ENCODE results near the gene APBB2.

Gene APBB2

DNA sequence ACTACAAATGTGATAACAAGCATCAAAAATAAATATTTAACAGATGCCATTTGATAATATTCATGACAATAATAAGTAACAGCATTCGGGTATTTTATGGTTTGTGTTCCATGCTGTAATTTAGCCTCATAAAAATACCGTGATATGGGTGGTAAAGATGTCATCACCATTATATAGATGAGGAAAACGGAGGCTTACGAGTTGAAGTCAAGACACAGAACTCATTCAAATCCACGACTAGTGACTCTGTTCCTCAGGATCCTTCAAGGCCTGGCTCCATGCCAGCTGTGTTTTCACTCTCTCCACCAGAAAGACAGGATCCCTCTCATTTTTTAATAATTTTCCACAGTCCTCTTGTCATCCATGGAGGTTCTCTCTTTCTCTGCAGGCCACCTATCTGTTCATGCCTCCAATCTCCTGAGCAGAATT is 94.5 kb downstream of the APBB2 start:
- TF ChIP-seq, protein P1, sequence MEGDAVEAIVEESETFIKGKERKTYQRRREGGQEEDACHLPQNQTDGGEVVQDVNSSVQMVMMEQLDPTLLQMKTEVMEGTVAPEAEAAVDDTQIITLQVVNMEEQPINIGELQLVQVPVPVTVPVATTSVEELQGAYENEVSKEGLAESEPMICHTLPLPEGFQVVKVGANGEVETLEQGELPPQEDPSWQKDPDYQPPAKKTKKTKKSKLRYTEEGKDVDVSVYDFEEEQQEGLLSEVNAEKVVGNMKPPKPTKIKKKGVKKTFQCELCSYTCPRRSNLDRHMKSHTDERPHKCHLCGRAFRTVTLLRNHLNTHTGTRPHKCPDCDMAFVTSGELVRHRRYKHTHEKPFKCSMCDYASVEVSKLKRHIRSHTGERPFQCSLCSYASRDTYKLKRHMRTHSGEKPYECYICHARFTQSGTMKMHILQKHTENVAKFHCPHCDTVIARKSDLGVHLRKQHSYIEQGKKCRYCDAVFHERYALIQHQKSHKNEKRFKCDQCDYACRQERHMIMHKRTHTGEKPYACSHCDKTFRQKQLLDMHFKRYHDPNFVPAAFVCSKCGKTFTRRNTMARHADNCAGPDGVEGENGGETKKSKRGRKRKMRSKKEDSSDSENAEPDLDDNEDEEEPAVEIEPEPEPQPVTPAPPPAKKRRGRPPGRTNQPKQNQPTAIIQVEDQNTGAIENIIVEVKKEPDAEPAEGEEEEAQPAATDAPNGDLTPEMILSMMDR (IDR thresholded peaks at IDR 0.05; ENCODE audit: low read depth, low read length): no peak

GRCh38 chr4:41111791-41112190 is 102.6 kb downstream of the APBB2 start:
- H3K4me3 ChIP-seq (ENCODE audit: low read depth, low read length): no peak overlapping the region
- TF ChIP-seq, protein P1 (IDR thresholded peaks at IDR 0.05; ENCODE audit: low read depth, low read length): no peak

More for the DNA sequence above, 94.5 kb downstream of the APBB2 start:
- H3K4me3 ChIP-seq (ENCODE audit: low read depth, low read length): no peak overlapping the region

DNA sequence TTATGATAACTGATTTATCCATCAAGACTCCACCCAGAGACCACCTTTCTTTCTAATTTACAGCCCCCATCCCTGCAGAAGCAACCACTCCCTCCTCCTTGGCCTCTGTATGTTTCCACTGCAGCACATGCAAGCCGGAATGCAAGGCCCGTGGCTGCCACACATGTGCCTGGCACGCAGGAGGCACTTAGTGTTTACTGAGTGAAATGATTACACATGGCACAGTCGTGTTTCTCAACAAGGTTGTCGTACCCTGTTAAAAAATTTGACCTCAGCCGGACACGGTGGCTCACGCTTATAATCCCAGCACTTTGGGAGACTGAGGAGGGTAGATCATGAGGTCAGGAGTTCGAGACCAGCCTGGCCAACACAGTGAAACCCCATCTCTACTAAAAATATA is 104.3 kb downstream of the APBB2 start:
- TF ChIP-seq, protein P1 (IDR thresholded peaks at IDR 0.05; ENCODE audit: low read depth, low read length): no peak
- H3K4me3 ChIP-seq (ENCODE audit: low read depth, low read length): no peak overlapping the region

- TF ChIP-seq, protein P1 (IDR thresholded peaks at IDR 0.05; ENCODE audit: low read depth, low read length): no peak
Measured at GRCh38 chr4:41108481-41108880, 105.9 kb downstream of the APBB2 start.

DNA sequence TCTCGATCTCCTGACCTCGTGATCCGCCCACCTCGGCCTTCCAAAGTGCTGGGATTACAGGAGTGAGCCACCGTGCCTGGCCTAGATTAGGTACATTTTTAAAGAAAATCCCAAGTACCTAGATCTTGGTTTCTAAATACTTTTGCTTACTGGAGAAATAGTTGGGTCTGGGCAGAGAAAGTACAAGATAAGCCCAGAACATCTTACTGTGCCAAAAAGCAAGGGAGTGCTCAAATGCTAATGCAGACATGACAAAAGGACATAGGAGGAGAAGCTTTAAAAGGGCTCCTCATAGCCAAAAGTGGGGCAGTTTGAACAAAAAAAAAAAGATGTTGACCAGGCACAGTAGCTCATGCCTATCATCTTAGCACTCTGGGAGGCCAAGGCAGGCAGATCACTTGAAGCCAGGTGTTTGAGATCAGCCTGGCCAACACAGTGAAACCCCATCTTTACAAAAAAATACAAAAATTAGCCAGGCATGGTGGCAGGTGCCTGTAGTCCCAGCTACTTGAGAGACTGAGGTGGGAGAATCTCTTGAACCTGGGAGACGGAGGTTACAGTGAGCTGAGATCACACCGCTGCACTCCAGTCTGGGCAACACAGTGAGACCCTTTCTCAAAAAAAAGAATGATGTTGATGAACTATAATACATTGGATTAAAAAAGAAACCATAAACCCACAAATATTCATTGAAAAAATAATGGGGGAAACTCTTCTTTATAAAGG is 107.5 kb downstream of the APBB2 start:
- TF ChIP-seq, protein P1 (IDR thresholded peaks at IDR 0.05; ENCODE audit: low read depth, low read length): no peak
- no peak overlapping the region for H3K4me3 ChIP-seq (ENCODE audit: low read depth, low read length)

More at GRCh38 chr4:41108481-41108880, 105.9 kb downstream of the APBB2 start:
- H3K4me3 ChIP-seq (ENCODE audit: low read depth, low read length): no peak overlapping the region

GRCh38 chr4:41106081-41106480 is 108.3 kb downstream of the APBB2 start:
- TF ChIP-seq, protein P1 (IDR thresholded peaks at IDR 0.05; ENCODE audit: low read depth, low read length): no peak
- H3K4me3 ChIP-seq (ENCODE audit: low read depth, low read length): no peak overlapping the region

DNA sequence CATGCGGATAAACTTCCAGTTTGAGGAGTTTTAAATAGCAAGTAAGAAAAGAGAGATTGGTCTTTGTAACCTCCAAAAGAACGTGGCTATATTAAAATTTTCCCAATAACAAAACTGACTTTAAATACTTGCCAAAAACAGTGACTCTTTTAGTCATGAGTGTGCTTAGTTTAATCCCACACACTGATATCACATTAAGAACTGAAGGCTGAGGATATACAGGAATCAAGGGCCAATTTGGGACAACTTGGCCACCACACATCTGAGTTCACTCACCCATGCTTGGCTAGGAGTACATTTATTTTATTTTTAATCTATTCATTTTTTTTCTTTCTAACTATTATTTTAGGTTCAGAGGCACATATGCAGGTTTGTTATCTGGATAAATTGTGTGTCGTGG is 110.2 kb downstream of the APBB2 start:
- TF ChIP-seq, protein P1 (IDR thresholded peaks at IDR 0.05; ENCODE audit: low read depth, low read length): no peak
- no peak overlapping the region for H3K4me3 ChIP-seq (ENCODE audit: low read depth, low read length)

All from WI38 (cell line).